ENCODE measurements around the gene RFTN1. TPM values are rescaled to one million over a fixed set of nuclear protein-coding genes. Genes with fewer than 3 reads are reported as not detected.

Gene RFTN1
- total and polyA plus RNA-seq, 10 of the 15 experiments (the other 5 are each of a cell fraction or from before 2014, with no cell fraction given): 20.6 to 213 (median 147) TPM

- TF ChIP-seq ZNF592 (IDR thresholded peaks at IDR 0.05): peak; percentile 58; the same call in 1 of the 2 replicates
- no peak for TF ChIP-seq ZNF207 (IDR thresholded peaks at IDR 0.05; ENCODE audit: borderline replicate concordance)
- peak; percentile 98 for TF ChIP-seq MEF2B (IDR thresholded peaks at IDR 0.05; ENCODE audit: partially characterized antibody, poor library complexity, severe bottlenecking)
- peak; percentile 93 to 94 for TF ChIP-seq IKZF2 (IDR thresholded peaks at IDR 0.05)
- TF ChIP-seq NR2F1 (conservative IDR thresholded peaks at IDR 0.05): peak; percentile 92
- no peak for TF ChIP-seq SIX5 (IDR thresholded peaks at IDR 0.05; ENCODE audit: low read depth, low read length, severe bottlenecking)
- TF ChIP-seq BRCA1 (IDR thresholded peaks at IDR 0.05; ENCODE audit: low read depth, low read length): no peak
- no peak for TF ChIP-seq USF2 (IDR thresholded peaks at IDR 0.05; ENCODE audit: borderline replicate concordance, low read depth, low read length)
- no peak for TF ChIP-seq ELK1 (IDR thresholded peaks at IDR 0.05; ENCODE audit: low read depth, low read length)
- TF ChIP-seq SMARCA5 (IDR thresholded peaks at IDR 0.05): peak; percentile 76; the same call in 1 of the 2 replicates
- TF ChIP-seq NFYA (IDR thresholded peaks at IDR 0.05; ENCODE audit: borderline replicate concordance, low read depth, low read length): no peak
- peak; percentile 28; the same call in 1 of the 2 replicates for TF ChIP-seq ZNF24 (IDR thresholded peaks at IDR 0.05)
- no peak for TF ChIP-seq SUZ12 (IDR thresholded peaks at IDR 0.05; ENCODE audit: unreplicated experiment)
- no peak for TF ChIP-seq ESRRA (IDR thresholded peaks at IDR 0.05; ENCODE audit: low read length)
- TF ChIP-seq JUND (IDR thresholded peaks at IDR 0.05; ENCODE audit: low read depth, low read length): no peak
- peak; percentile 93 for TF ChIP-seq GATAD2B (conservative IDR thresholded peaks at IDR 0.05; ENCODE audit: low read depth)
- TF ChIP-seq DPF2 (IDR thresholded peaks at IDR 0.05): peak; percentile 86
- peak; percentile 55; the same call in 1 of the 2 replicates for TF ChIP-seq CREM (IDR thresholded peaks at IDR 0.05; ENCODE audit: low read depth)
- TF ChIP-seq CHD2 (IDR thresholded peaks at IDR 0.05; ENCODE audit: borderline replicate concordance, low read depth, low read length): no peak
- no peak for TF ChIP-seq CEBPZ (IDR thresholded peaks at IDR 0.05; ENCODE audit: low read depth, low read length)
- TF ChIP-seq ATF7 (IDR thresholded peaks at IDR 0.05; ENCODE audit: low read depth): peak; percentile 60; the same call in 1 of the 2 replicates
These were observed 3.5 kb downstream of the RFTN1 start (continued) for GRCh38 chr3:16509721-16510619.
